AG08395 (cell line): ENCODE data around the gene OSCP1.

ENCODE experiments used
- DNase-seq: peaks from one replicate; pipeline ENCODE4 v3.0.0; 2012; ENCODE audit warnings: mixed read lengths, low spot score

The OSCP1 gene

GRCh38 chr1:36447450-36447849, 2.8 kb downstream of the OSCP1 start:
- no peak for DNase-seq

GRCh38 chr1:36446746-36447145, 3.5 kb downstream of the OSCP1 start:
- DNase-seq, result no peak

GRCh38 chr1:36446271-36446670, 4.0 kb downstream of the OSCP1 start:
- no peak for DNase-seq

- DNase-seq, result no peak
Measured at GRCh38 chr1:36443297-36443696, 7.0 kb downstream of the OSCP1 start.

GRCh38 chr1:36442337-36442736, 7.9 kb downstream of the OSCP1 start:
- DNase-seq, result no peak

GRCh38 chr1:36440646-36441045, 9.6 kb downstream of the OSCP1 start:
- no peak for DNase-seq

- no peak for DNase-seq
Measured at GRCh38 chr1:36440044-36440443, 10.2 kb downstream of the OSCP1 start.

- no peak for DNase-seq
Measured at GRCh38 chr1:36438715-36439114, 11.5 kb downstream of the OSCP1 start.

GRCh38 chr1:36436821-36437220, 13.4 kb downstream of the OSCP1 start:
- DNase-seq, result no peak

- DNase-seq, result no peak
Measured at GRCh38 chr1:36433102-36433501, 17.1 kb downstream of the OSCP1 start.

- DNase-seq, result no peak
Measured at GRCh38 chr1:36432616-36433015, 17.6 kb downstream of the OSCP1 start.

GRCh38 chr1:36425791-36426190, 24.5 kb downstream of the OSCP1 start:
- DNase-seq, result no peak

- DNase-seq, result no peak
Measured at GRCh38 chr1:36421649-36422048, 28.6 kb downstream of the OSCP1 start.

- peak; percentile 86 for DNase-seq
Measured at GRCh38 chr1:36420836-36421317, 29.4 kb downstream of the OSCP1 start.

- DNase-seq, result peak; percentile 22
Measured at GRCh38 chr1:36420409-36420808, 29.8 kb downstream of the OSCP1 start.

- DNase-seq, result no peak
Measured at GRCh38 chr1:36419569-36419968, 30.7 kb downstream of the OSCP1 start.

- no peak for DNase-seq
Measured at GRCh38 chr1:36419140-36419539, 31.1 kb downstream of the OSCP1 start.

- no peak for DNase-seq
Measured at GRCh38 chr1:36417931-36418330, 32.3 kb downstream of the OSCP1 start.

- DNase-seq, result no peak
Measured at GRCh38 chr1:36415661-36416326, 34.5 kb downstream of the OSCP1 start.

- no peak for DNase-seq
Measured at GRCh38 chr1:36414384-36414783, 35.9 kb downstream of the OSCP1 start.

- DNase-seq, result no peak
Measured at GRCh38 chr1:36411674-36412648, 38.3 kb downstream of the OSCP1 start.

- DNase-seq, result peak; percentile 59
Measured at GRCh38 chr1:36408479-36408878, 41.8 kb downstream of the OSCP1 start.

- DNase-seq, result no peak
Measured at GRCh38 chr1:36406440-36406839, 43.8 kb downstream of the OSCP1 start.
